GM12891 (cell line): ENCODE data around the gene SCN1B.
"Not testable (repeated sequence)": the region's sequence is repeated elsewhere in the genome, so short reads cannot be mapped to it uniquely, and the experiment has no call there.

Experiments
- PAX5 ChIP-seq: IDR thresholded peaks from 2 replicates; pipeline ENCODE4 v1.6.1; 2011; ENCODE audit warnings: low read length, moderate library complexity, mild to moderate bottlenecking; ENCODE audit not compliant: insufficient read depth, severe bottlenecking
- POLR2A ChIP-seq: IDR thresholded peaks from 2 replicates; pipeline ENCODE4 v1.6.1; 2011; ENCODE audit warnings: low read depth, low read length, control low read depth
- POLR2AphosphoS5 ChIP-seq: IDR thresholded peaks from 2 replicates; pipeline ENCODE4 v1.6.1; 2011; ENCODE audit warnings: low read depth, low read length, control low read depth
- POU2F2 ChIP-seq: IDR thresholded peaks from 2 replicates; pipeline ENCODE4 v1.6.1; 2011; ENCODE audit warnings: low read depth, mild to moderate bottlenecking, control low read depth, low read length, moderate library complexity
- SPI1 ChIP-seq: IDR thresholded peaks from 2 replicates; pipeline ENCODE4 v1.6.1; 2011; ENCODE audit warnings: low read depth, low read length, control low read depth
- TAF1 ChIP-seq: IDR thresholded peaks from 2 replicates; pipeline ENCODE4 v1.6.1; 2011; ENCODE audit warnings: low read depth, low read length, control low read depth

GRCh38 chr19:35006007-35006341 lies 24.3 kb upstream of the SCN1B start:
- TF ChIP-seq POLR2A, POLR2AphosphoS5, SPI1, TAF1, PAX5, POU2F2: not testable (repeated sequence)
